ENCODE data around the gene KCNQ1OT1.

The KCNQ1OT1 gene

GRCh38 chr11:2703363-2704141, 3.8 kb upstream of the KCNQ1OT1 start:
- DNase-seq (ENCODE audit: low read depth, low spot score) = no peak

GRCh38 chr11:2702771-2703362, 3.1 kb upstream of the KCNQ1OT1 start:
- DNase-seq (ENCODE audit: low read depth, low spot score) = no peak

GRCh38 chr11:2701898-2702434, 2.2 kb upstream of the KCNQ1OT1 start:
- DNase-seq (ENCODE audit: low read depth, low spot score) = no peak

- no peak for DNase-seq (ENCODE audit: low read depth, low spot score)
Observed at GRCh38 chr11:2701230-2701629, 1.4 kb upstream of the KCNQ1OT1 start.

- no peak for DNase-seq (ENCODE audit: low read depth, low spot score)
Observed at GRCh38 chr11:2700415-2701211, 819 bp upstream of the KCNQ1OT1 start.

GRCh38 chr11:2699185-2699530, 636 bp downstream of the KCNQ1OT1 start:
- DNase-seq (ENCODE audit: low read depth, low spot score) = no peak

GRCh38 chr11:2698386-2699184, 1.2 kb downstream of the KCNQ1OT1 start:
- no peak for DNase-seq (ENCODE audit: low read depth, low spot score)

GRCh38 chr11:2697866-2698265, 1.9 kb downstream of the KCNQ1OT1 start:
- DNase-seq (ENCODE audit: low read depth, low spot score) = no peak

- DNase-seq (ENCODE audit: low read depth, low spot score) = no peak
Observed at GRCh38 chr11:2696455-2696854, 3.3 kb downstream of the KCNQ1OT1 start.

GRCh38 chr11:2694995-2695939, 4.5 kb downstream of the KCNQ1OT1 start:
- DNase-seq (ENCODE audit: low read depth, low spot score) = no peak

- no peak for DNase-seq (ENCODE audit: low read depth, low spot score)
Observed at GRCh38 chr11:2694495-2694894, 5.3 kb downstream of the KCNQ1OT1 start.

- DNase-seq (ENCODE audit: low read depth, low spot score) = no peak
Observed at GRCh38 chr11:2693271-2694261, 6.2 kb downstream of the KCNQ1OT1 start.

GRCh38 chr11:2691991-2692875, 7.6 kb downstream of the KCNQ1OT1 start:
- no peak for DNase-seq (ENCODE audit: low read depth, low spot score)

GRCh38 chr11:2691355-2691761, 8.4 kb downstream of the KCNQ1OT1 start:
- no peak for DNase-seq (ENCODE audit: low read depth, low spot score)

GRCh38 chr11:2690596-2691354, 9.0 kb downstream of the KCNQ1OT1 start:
- no peak for DNase-seq (ENCODE audit: low read depth, low spot score)

GRCh38 chr11:2689651-2690575, 9.9 kb downstream of the KCNQ1OT1 start:
- DNase-seq (ENCODE audit: low read depth, low spot score) = no peak
